ENCODE data around the gene RSKR.

DNA sequence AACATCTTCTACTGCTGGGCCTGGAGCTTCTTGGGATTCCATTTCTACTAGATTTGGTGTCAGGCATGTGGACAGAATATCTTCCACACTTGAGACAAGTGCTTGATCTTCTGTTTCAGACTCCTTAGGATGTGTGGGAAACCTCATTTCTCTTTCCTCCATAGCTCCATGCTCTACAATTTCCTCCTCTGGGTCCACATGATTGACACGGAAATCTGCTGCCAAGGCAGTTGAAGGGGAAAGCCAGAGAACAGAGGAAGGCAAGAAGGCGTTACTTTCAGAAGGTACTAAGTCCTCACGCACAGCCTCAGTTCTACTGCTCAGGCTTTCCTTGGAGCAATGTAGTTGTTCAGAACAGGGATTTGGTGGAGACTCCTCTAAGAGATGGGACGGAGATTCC, 21.7 kb downstream of the RSKR start:
- no peak for TF ChIP-seq CTCF (IDR thresholded peaks at IDR 0.05; ENCODE audit: low read length)
- TF ChIP-seq EZH2 (IDR thresholded peaks at IDR 0.05; ENCODE audit: borderline replicate concordance, low read length), result no peak
